Thymus (tissue), 11 donors: Measurements from ENCODE around the gene AFF2. TPM values are rescaled to one million over a fixed set of nuclear protein-coding genes. Genes with fewer than 3 reads are reported as not detected.
A peak's percentile ranks its signal among the peaks of the same experiment; 100 is the strongest.

Source experiments
- DNase-seq, 9 donors: peaks; one replicate each; pipeline ENCODE4 v3.0.0-alpha.2; 2013; ENCODE audit warnings: low spot score in 9 of 9, low read depth in 6 of 9, missing footprints in 1 of 9
- H3K27ac ChIP-seq, 2 donors: one replicate each; pipeline ENCODE4 v1.5.1; 2013; ENCODE audit warnings: control low read depth in 1 of 2, low read depth in 1 of 2, low read length in 1 of 2, mild to moderate bottlenecking in 1 of 2, moderate library complexity in 1 of 2
- H3K27me3 ChIP-seq, 2 donors: one replicate each; pipeline ENCODE4 v1.5.1; 2013; ENCODE audit warnings: low read length in 1 of 2; ENCODE audit not compliant: control insufficient read depth in 2 of 2, insufficient read depth in 1 of 2
- H3K36me3 ChIP-seq, 2 donors: one replicate each; pipeline ENCODE4 v1.5.1; 2013; ENCODE audit warnings: low read length in 1 of 2, mild to moderate bottlenecking in 1 of 2, moderate library complexity in 1 of 2; ENCODE audit not compliant: control insufficient read depth in 2 of 2, insufficient read depth in 2 of 2
- H3K4me1 ChIP-seq, 2 donors: one replicate each; pipeline ENCODE4 v1.5.1; 2013; ENCODE audit warnings: low read length in 2 of 2; ENCODE audit not compliant: control insufficient read depth in 2 of 2, insufficient read depth in 2 of 2
- H3K4me3 ChIP-seq, 2 donors: one replicate each; pipeline ENCODE4 v1.5.1; 2013; ENCODE audit warnings: low read length in 2 of 2, control low read depth in 1 of 2, mild to moderate bottlenecking in 1 of 2
- H3K9me3 ChIP-seq, 2 donors: one replicate each; pipeline ENCODE4 v1.5.1; 2013; ENCODE audit warnings: low read length in 1 of 2, mild to moderate bottlenecking in 1 of 2; ENCODE audit not compliant: control insufficient read depth in 2 of 2, insufficient read depth in 1 of 2
- WGBS: extraction: QIAGEN DNeasy Blood & Tissue Kit; methylation state at CpG from one replicate; pipeline ENCODE4 v1.1.7; 2013; 5-methylcytosine and 5-hydroxymethylcytosine counted together
- polyA plus RNA-seq: library from polyadenylated mRNA; stranded (reverse); fragments of 200-250 nt; gene quantifications from one replicate; pipeline ENCODE4 v1.2.3, GENCODE V29; 2013
- total RNA-seq: library from RNA; stranded (reverse); fragments of 120-200 nt; gene quantifications from one replicate; pipeline ENCODE4 v1.2.4, GENCODE V29; 2013
- donor health status: healthy.

The AFF2 gene
- total and polyA plus RNA-seq, 2 donors, result 1.3 to 27.4 TPM

GRCh38 chrX:148850631-148851030, 350.2 kb downstream of the AFF2 start:
- no peaks in the 10 kb centered on the region for H3K4me1 ChIP-seq
- H3K27me3 ChIP-seq, result no peaks in the 10 kb centered on the region
- WGBS, result 91% methylated on average over 1 of the region's 1 CpG

GRCh38 chrX:148854306-148854705, 353.9 kb downstream of the AFF2 start:
- Histone ChIP-seq H3K27me3 (no peaks in the 10 kb centered on the region), H3K4me1 (no peaks in the 10 kb centered on the region), H3K27ac (no peak overlapping the region), H3K4me3 (no peak overlapping the region), H3K9me3 (no peaks in the 10 kb centered on the region), H3K36me3 (no peaks in the 10 kb centered on the region)
- WGBS, result 95% methylated on average over 4 of the region's 4 CpGs
- DNase-seq, result no peak

More at GRCh38 chrX:148850631-148851030, 350.2 kb downstream of the AFF2 start:
- DNase-seq, result no peak
- Histone ChIP-seq H3K27ac (no peak overlapping the region), H3K4me3 (no peak overlapping the region), H3K36me3 (no peaks in the 10 kb centered on the region), H3K9me3 (no peaks in the 10 kb centered on the region)

- Histone ChIP-seq H3K4me3 (no peak overlapping the region), H3K27me3 (no peaks in the 10 kb centered on the region), H3K36me3 (no peaks in the 10 kb centered on the region), H3K4me1 (no peaks in the 10 kb centered on the region), H3K27ac (no peak overlapping the region), H3K9me3 (no peaks in the 10 kb centered on the region)
- no peak for DNase-seq
- WGBS, result 83% methylated on average over 1 of the region's 1 CpG
Measured at GRCh38 chrX:148856505-148856904, 356.1 kb downstream of the AFF2 start.

- Histone ChIP-seq H3K27ac (no peak overlapping the region), H3K4me1 (no peaks in the 10 kb centered on the region), H3K27me3 (no peaks in the 10 kb centered on the region), H3K9me3 (no peaks in the 10 kb centered on the region), H3K36me3 (no peaks in the 10 kb centered on the region), H3K4me3 (no peak overlapping the region)
- WGBS, result 96% methylated on average over 9 of the region's 9 CpGs
- DNase-seq, result no peak
Measured at GRCh38 chrX:148865277-148866210, 365.1 kb downstream of the AFF2 start.

- WGBS, result 96% methylated on average over 2 of the region's 2 CpGs
- H3K4me1 ChIP-seq, result no peaks in the 10 kb centered on the region
- DNase-seq, result no peak
- no peaks in the 10 kb centered on the region for H3K36me3 ChIP-seq
- no peak overlapping the region for H3K4me3 ChIP-seq
- no peaks in the 10 kb centered on the region for H3K27me3 ChIP-seq
- H3K9me3 ChIP-seq, result no peaks in the 10 kb centered on the region
- no peak overlapping the region for H3K27ac ChIP-seq
Measured at GRCh38 chrX:148867596-148867995, 367.2 kb downstream of the AFF2 start.

GRCh38 chrX:148871422-148872160, 371.2 kb downstream of the AFF2 start:
- peak in 1 of 9 donors; percentile 2 for DNase-seq
- H3K4me3 ChIP-seq, result no peak overlapping the region
- 61% methylated on average over 7 of the region's 7 CpGs for WGBS

GRCh38 chrX:148872161-148872535, 371.7 kb downstream of the AFF2 start:
- Histone ChIP-seq H3K27me3 (no peaks in the 10 kb centered on the region), H3K36me3 (no peaks in the 10 kb centered on the region), H3K27ac (no peak overlapping the region), H3K9me3 (no peaks in the 10 kb centered on the region), H3K4me1 (no peaks in the 10 kb centered on the region), H3K4me3 (no peak overlapping the region)
- DNase-seq, result no peak
- WGBS, result 96% methylated on average over 1 of the region's 1 CpG

More at GRCh38 chrX:148871422-148872160, 371.2 kb downstream of the AFF2 start:
- Histone ChIP-seq H3K27ac (no peak overlapping the region), H3K9me3 (no peaks in the 10 kb centered on the region), H3K36me3 (no peaks in the 10 kb centered on the region), H3K27me3 (no peaks in the 10 kb centered on the region), H3K4me1 (no peaks in the 10 kb centered on the region)

GRCh38 chrX:148872881-148873280, 372.5 kb downstream of the AFF2 start:
- 74% methylated on average over 4 of the region's 4 CpGs for WGBS
- H3K27me3 ChIP-seq, result no peaks in the 10 kb centered on the region

GRCh38 chrX:148874636-148875246, 374.3 kb downstream of the AFF2 start:
- H3K9me3 ChIP-seq, result no peaks in the 10 kb centered on the region
- H3K4me3 ChIP-seq, result no peak overlapping the region
- DNase-seq, result no peak
- no peaks in the 10 kb centered on the region for H3K27me3 ChIP-seq
- no peak overlapping the region for H3K27ac ChIP-seq
- WGBS, result 96% methylated on average over 3 of the region's 3 CpGs
- no peaks in the 10 kb centered on the region for H3K36me3 ChIP-seq
- H3K4me1 ChIP-seq, result no peaks in the 10 kb centered on the region

More at GRCh38 chrX:148872881-148873280, 372.5 kb downstream of the AFF2 start:
- Histone ChIP-seq H3K36me3 (no peaks in the 10 kb centered on the region), H3K27ac (no peak overlapping the region), H3K4me1 (no peaks in the 10 kb centered on the region), H3K9me3 (no peaks in the 10 kb centered on the region), H3K4me3 (no peak overlapping the region)
- no peak for DNase-seq
